GF-D8 (cell line): ENCODE results near the gene HTRA3.

ENCODE experiments used
- DNase-seq: peaks from one replicate; lab custom pipeline; 2025; lab: John Stamatoyannopoulos, UW

HTRA3 gene

GRCh38 chr4:8293131-8293975 is 23.8 kb downstream of the HTRA3 start:
- no peak for DNase-seq

DNA sequence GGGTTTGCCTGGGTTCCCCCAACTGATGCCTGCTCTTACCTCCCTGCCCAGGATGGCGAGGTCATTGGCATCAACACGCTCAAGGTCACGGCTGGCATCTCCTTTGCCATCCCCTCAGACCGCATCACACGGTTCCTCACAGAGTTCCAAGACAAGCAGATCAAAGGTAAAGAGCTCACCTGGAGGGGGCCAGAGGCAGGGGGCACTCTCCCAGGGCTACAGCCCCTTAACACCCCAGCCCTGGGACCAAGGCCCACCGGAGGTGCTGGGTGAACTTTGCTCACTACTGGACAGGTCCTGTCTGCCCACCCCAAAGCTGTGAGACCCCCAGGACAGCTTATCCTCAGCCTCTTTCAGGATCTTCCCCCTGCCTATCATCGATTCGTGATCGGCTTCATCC is 24.5 kb downstream of the HTRA3 start:
- DNase-seq = no peak

- DNase-seq = no peak
Measured at GRCh38 chr4:8294775-8295174, 25.2 kb downstream of the HTRA3 start.

DNA sequence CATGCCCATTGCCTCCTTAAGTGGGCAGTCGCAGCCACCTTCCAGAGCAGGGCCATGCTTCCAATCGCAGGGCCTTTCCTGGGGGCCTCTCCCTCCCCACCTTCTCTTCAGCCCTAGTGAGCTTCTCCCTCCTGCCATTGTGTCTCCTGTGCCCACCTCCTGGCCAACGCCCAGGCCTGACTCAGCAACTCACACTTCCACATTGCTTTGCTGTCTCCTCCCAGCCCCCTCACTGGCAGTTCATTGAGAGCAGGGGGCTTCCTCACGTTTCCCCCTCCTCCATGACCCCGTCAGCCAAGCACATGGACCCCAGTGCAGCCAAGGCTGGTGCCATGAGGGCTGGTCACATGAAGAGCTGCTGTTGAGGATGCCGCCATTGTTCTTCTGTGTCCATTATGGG is 25.9 kb downstream of the HTRA3 start:
- DNase-seq = no peak

GRCh38 chr4:8296491-8296890 is 26.9 kb downstream of the HTRA3 start:
- DNase-seq = no peak

GRCh38 chr4:8297141-8297601 is 27.6 kb downstream of the HTRA3 start:
- no peak for DNase-seq

DNA sequence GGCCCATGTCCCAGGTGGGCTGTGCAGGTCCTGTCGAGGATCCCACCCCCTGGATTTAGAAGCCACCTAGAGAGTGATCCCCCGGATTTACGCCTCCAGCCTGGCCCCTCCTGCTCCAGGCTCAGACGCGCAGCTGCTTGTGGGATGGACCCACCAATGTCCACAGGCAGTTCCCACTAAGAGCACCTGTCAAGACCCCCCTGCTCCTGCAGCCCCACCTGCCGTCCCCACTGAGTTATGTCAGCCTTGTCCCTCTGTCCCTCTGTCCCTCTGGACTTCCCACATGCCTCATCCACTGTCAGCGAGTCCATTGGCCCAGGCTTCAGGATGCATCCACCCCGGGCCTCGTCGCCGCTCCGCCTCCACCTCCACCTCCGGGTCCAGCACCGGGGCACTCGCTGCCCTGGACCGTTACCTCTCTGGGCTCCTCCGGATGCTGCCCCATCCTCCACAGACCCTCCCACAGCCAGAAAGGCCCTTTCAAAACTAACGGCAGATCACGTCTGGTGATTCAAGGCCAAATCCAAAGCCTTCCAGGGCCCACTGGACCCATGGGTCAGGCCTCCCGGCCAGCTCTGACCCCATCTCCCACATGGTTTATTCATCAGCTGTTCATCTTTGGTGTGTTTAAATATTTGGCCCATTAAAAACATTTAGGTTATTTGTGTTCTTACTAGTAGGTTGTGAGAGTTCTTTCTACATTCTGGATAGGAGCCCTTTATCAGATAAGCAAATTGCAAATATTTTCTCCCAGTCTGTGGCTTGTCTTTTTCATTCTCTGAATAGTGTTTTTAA is 28.3 kb downstream of the HTRA3 start:
- DNase-seq = no peak

- DNase-seq = no peak
Measured at GRCh38 chr4:8300832-8301231, 31.3 kb downstream of the HTRA3 start.

DNA sequence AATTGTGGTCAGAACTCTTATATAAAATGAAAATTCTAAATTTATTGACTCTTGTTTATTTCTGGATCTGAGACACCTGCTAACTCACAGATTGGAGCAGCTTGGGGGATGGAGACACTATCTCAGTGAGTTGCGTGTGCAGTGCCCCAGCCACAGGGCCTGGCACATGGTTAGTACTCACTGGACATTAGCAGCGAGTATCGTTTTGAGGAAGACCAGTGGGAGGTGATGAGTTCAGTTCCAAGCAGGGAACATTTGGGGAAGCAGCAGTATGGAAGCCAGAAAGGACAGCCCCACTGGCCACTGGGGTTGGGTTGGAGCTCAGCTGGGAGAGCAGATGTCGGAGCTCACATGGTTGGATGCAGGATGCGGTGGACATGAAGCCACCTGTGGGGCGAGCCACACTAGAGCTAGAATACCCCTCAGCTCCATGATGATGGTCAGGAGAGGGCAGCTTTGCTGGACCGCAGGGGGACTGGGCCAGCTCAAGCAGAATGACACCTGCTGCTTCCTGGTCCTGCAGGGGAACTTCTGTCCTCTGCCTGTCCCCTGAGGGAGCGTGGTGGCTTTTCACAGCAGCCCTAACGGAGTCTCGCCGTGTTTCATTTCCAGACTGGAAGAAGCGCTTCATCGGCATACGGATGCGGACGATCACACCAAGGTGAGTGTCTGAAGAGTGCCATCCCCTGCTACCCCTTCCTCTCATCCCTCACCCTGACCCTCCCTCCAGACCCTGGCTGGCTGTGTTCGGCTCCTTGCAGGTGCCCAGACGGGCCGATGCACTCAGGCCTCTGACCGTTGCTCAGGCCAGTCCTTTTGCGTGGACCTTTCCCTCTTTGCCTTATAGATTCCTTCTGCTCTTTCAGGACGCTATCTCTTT is 32.5 kb downstream of the HTRA3 start:
- no peak for DNase-seq

DNA sequence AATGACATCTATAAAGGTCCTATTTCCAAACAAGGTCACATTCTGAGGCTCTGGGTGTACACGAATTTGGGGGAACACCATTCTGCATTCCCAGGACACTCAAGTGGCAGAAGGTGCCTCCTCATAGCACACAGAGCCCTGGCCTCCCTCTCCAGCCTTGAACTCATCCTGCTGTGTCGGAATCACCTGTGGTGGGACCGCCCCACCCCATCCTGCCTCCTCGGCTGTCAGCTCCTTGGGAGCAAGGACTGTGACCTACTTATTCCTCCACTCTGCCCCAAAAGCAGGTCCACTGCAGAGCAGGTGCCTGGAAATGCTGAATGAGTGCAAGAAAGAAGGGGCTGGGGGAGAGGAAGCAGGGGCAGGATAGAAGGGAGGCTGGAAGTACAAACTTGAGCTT is 33.5 kb downstream of the HTRA3 start:
- no peak for DNase-seq

- no peak for DNase-seq
Measured at GRCh38 chr4:8303485-8304281, 34.1 kb downstream of the HTRA3 start.

DNA sequence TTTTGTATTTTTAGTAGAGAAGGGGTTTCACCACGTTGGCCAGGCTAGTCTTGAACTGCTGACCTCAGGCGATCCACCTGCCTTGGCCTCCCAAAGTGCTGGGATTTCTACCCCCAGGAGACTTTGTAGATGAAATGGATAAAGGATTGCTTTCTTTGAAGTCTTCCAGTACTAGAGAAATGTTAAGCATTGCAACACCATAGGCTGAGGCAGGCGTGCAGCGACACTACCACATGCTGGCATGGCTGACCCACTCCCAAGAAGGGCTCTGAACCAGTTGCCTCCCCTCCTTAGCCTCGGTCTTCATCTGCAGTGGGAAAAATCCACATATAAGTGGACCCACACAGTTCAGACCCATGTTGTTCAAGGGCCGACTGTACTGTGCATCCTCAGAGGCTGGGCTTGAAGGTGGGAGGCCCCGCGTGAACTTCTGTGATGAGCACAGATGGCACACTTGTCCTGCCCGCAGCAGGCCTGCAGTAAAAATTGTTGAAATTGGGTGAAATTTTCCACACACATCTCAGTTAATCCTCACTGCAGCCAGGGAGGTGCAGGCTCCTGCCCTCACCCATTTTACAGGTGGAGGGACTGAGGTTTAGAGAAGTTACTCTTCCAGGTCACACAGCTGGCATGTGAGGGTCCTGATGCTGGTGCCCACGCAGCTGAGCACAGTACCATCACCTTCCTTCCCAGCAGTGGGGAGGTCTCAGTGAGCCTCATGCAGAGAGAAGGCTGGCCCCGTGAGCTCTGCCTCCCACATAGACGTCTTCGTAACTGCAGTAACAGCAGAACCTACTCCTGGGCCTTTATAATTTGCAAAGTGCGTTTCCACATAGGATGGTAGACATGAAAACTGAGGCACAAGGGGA is 35.5 kb downstream of the HTRA3 start:
- DNase-seq = no peak

DNA sequence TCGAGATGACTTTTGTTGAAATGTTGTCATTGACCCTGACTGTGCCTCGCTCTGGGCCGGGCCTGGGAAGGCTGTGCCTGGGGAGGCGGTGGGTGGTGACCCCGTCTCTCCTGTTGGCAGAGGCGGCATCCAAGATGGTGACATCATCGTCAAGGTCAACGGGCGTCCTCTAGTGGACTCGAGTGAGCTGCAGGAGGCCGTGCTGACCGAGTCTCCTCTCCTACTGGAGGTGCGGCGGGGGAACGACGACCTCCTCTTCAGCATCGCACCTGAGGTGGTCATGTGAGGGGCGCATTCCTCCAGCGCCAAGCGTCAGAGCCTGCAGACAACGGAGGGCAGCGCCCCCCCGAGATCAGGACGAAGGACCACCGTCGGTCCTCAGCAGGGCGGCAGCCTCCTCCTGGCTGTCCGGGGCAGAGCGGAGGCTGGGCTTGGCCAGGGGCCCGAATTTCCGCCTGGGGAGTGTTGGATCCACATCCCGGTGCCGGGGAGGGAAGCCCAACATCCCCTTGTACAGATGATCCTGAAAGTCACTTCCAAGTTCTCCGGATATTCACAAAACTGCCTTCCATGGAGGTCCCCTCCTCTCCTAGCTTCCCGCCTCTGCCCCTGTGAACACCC is 36.4 kb downstream of the HTRA3 start:
- DNase-seq = no peak

- DNase-seq = no peak
Measured at GRCh38 chr4:8306511-8307021, 37.0 kb downstream of the HTRA3 start.

GRCh38 chr4:8307121-8307520 is 37.6 kb downstream of the HTRA3 start:
- no peak for DNase-seq

DNA sequence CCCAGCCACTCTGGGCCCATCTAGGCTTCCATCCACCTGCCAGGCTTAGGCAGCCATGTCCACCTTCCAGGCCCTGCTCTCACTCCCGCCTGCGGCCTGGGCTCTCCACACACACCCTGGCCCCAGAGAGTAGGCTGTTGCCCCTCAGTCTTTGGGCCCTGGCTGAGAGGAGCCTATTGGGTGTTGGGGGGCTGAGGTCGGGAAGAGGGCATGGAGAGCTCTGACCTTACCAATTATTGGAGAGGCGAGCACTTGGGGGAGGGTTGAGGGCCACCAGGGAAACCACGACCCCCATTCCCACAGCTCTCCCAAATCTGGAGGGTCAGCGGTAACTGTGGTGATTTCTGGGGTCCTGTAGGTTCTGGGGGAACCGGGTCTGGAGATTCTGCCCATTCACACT is 38.2 kb downstream of the HTRA3 start:
- no peak for DNase-seq

DNA sequence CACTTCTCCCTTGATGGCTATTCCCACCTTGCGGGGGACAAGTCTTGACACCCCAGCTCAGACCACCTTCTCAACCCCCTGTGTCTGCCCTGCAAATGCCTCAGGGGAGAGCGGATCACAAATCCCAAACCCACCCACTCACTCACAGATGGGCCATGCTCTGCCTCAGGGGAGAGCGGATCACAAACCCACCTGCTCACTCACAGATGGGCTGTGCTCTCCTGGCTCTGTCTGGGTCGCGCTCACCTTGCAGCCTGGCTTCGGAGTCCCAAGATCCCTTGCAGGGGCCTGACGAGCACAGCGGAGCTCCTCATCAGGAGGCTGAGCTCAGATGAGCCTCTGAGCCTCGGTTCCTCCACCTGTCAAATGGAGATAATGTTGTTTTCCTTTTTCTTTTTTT is 38.6 kb downstream of the HTRA3 start:
- no peak for DNase-seq

- DNase-seq = no peak
Measured at GRCh38 chr4:8308856-8309771, 39.6 kb downstream of the HTRA3 start.

- no peak for DNase-seq
Measured at GRCh38 chr4:8310306-8310705, 40.8 kb downstream of the HTRA3 start.
